Neural cell (in vitro differentiated cells): ENCODE results near the gene MAGI2.

ENCODE experiments used
- EZH2 ChIP-seq: fragments of 200-600, 300-800 bp; shearing (Covaris generic), sonication (generic); IDR thresholded peaks from 2 replicates; pipeline ENCODE4 v1.6.1; 2014; ENCODE audit warnings: antibody characterized with exemption, low read length, borderline replicate concordance, mild to moderate bottlenecking; ENCODE audit not compliant: insufficient read depth, poor library complexity, severe bottlenecking
- MXI1 ChIP-seq: fragments of 450-650 bp; conservative IDR thresholded peaks from 2 replicates; pipeline ENCODE4 v1.6.1; 2014; ENCODE audit warnings: antibody characterized with exemption, mild to moderate bottlenecking; ENCODE audit not compliant: poor library complexity, severe bottlenecking
- POLR2AphosphoS5 ChIP-seq: IDR thresholded peaks from 2 replicates; pipeline ENCODE4 v1.6.1; 2012
- RAD21 ChIP-seq: fragments of 450-650 bp; conservative IDR thresholded peaks from 2 replicates; pipeline ENCODE4 v1.6.1; 2014; ENCODE audit warnings: antibody characterized with exemption, mild to moderate bottlenecking, moderate library complexity
- SMC3 ChIP-seq: fragments of 450-650 bp; conservative IDR thresholded peaks from 2 replicates; pipeline ENCODE4 v1.6.1; 2014; ENCODE audit warnings: antibody characterized with exemption, mild to moderate bottlenecking, moderate library complexity; ENCODE audit not compliant: poor library complexity
- TAF1 ChIP-seq: IDR thresholded peaks from 2 replicates; pipeline ENCODE4 v1.6.1; 2012; ENCODE audit warnings: low read depth
- TF ChIP-seq, protein P1 (sequence below): fragments of 450-650 bp; IDR thresholded peaks from 2 replicates; pipeline ENCODE4 v1.5.1; 2014; ENCODE audit warnings: antibody characterized with exemption, mild to moderate bottlenecking, moderate library complexity; ENCODE audit not compliant: poor library complexity, severe bottlenecking

GRCh38 chr7:78220754-78221153 lies 1232.7 kb downstream of the MAGI2 start:
- no peak for TF ChIP-seq POLR2AphosphoS5
- TF ChIP-seq, protein P1, sequence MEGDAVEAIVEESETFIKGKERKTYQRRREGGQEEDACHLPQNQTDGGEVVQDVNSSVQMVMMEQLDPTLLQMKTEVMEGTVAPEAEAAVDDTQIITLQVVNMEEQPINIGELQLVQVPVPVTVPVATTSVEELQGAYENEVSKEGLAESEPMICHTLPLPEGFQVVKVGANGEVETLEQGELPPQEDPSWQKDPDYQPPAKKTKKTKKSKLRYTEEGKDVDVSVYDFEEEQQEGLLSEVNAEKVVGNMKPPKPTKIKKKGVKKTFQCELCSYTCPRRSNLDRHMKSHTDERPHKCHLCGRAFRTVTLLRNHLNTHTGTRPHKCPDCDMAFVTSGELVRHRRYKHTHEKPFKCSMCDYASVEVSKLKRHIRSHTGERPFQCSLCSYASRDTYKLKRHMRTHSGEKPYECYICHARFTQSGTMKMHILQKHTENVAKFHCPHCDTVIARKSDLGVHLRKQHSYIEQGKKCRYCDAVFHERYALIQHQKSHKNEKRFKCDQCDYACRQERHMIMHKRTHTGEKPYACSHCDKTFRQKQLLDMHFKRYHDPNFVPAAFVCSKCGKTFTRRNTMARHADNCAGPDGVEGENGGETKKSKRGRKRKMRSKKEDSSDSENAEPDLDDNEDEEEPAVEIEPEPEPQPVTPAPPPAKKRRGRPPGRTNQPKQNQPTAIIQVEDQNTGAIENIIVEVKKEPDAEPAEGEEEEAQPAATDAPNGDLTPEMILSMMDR = no peak
- no peak for TF ChIP-seq SMC3
- no peak for TF ChIP-seq EZH2
- TF ChIP-seq MXI1 = no peak
- no peak for TF ChIP-seq RAD21
- TF ChIP-seq TAF1 = no peak
